ENCODE measurements around the gene MACROH2A1. TPM values are rescaled to one million over a fixed set of nuclear protein-coding genes. Genes with fewer than 3 reads are reported as not detected.

The MACROH2A1 gene
- total and polyA plus RNA-seq, 2 experiments from 2014 or later = 64.9 to 81.6 TPM

DNA sequence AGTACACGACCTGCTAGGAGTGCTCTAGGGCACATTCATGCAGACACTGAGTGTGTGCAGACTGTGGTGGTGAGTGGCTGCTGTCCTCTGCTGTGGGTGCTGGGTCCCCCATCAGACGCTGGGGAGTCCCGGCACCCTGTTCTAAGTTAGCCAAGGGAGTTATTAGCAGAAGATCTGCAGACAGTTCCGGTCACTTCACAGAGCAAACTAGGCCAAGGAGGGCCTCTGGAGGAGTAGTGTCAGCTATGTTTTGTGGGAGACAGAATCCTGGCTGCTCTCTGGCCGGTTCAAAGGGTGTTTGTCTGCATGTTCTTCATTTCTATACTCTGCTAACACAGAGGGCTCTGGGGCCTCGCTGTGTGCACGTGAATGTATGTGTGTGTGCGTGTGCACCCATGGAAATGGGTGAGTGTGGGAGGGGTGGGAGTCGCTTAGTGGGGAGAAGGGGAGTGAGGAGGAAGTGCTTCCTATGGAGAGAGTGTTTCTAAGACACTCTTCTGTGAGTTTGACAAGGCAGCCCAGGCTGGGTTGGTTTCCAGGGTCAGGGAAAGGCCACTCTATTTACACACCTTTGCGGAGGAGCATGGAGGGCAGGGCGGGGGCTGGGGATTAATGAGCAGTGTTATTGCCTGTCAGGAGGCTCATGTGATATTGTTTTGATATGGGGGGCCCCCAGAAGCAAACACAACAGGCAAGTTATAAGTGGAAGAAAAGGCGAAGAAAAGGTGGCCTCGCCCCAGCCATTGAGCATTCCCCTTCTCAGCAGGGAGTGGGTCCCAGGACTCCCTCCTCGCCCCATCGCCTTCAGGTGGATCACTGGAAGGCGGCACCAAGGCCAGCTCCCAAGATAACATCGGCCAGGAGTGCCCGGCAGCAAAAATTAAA is 68.9 kb downstream of the MACROH2A1 start:
- Histone ChIP-seq H3K4me1 (ENCODE audit: insufficient read depth) (no peaks in the 10 kb centered on the region), H3F3A (replicated peaks; ENCODE audit: low read depth) (no peaks in the 10 kb centered on the region), H3K4me2 (no peak overlapping the region), H3K79me2 (replicated peaks; ENCODE audit: insufficient read depth) (no peaks in the 10 kb centered on the region), H3K9me2 (ENCODE audit: insufficient read depth) (no peaks in the 10 kb centered on the region), H3K36me3 (ENCODE audit: insufficient read depth) (no peaks in the 10 kb centered on the region), H3K27me3 (ENCODE audit: insufficient read depth) (no peaks in the 10 kb centered on the region), H4K20me1 (replicated peaks; ENCODE audit: insufficient read depth) (0 out of 2 replicates have a peak, but pooled peaks cover 5% of the 10 kb centered on the region), H2AFZ (no peak overlapping the region), H3K27ac (ENCODE audit: low read depth) (no peak overlapping the region), H3K4me3 (no peak overlapping the region)
- no peak; the same call in 2 of the 3 replicates for ATAC-seq
- no peak overlapping the region for H3K4me3 Mint-ChIP-seq
- DNase-seq (ENCODE audit: low spot score) = no peak
- H3K9me3 Mint-ChIP-seq = no peaks in the 10 kb centered on the region
- H3K36me3 Mint-ChIP-seq (ENCODE audit: low read depth) = no peaks in the 10 kb centered on the region; the same call in 2 of the 3 replicates
- H3K27me3 Mint-ChIP-seq (ENCODE audit: insufficient read depth, low read depth, poor library complexity) = no peaks in the 10 kb centered on the region
- H3K4me1 Mint-ChIP-seq = no peaks in the 10 kb centered on the region
- TF ChIP-seq NANOG (IDR thresholded peaks at IDR 0.05; ENCODE audit: borderline replicate concordance) (no peak), ZNF331 (CRISPR knock-in tag; IDR thresholded peaks at IDR 0.05; ENCODE audit: low read depth) (no peak), CREB1 (CRISPR knock-in tag; IDR thresholded peaks at IDR 0.05; ENCODE audit: low read depth) (no peak), ZNF114 (CRISPR knock-in tag; IDR thresholded peaks at IDR 0.05) (no peak), STAT1 (IDR thresholded peaks at IDR 0.05; ENCODE audit: unreplicated experiment) (no peak), EZH2phosphoT487 (IDR thresholded peaks at IDR 0.05; ENCODE audit: unreplicated experiment) (no peak), POLR2AphosphoS5 (IDR thresholded peaks at IDR 0.05; ENCODE audit: low read depth) (no peak), EZH2 (IDR thresholded peaks at IDR 0.05; ENCODE audit: low read depth, unreplicated experiment) (no peak), JUNB (IDR thresholded peaks at IDR 0.05; ENCODE audit: unreplicated experiment) (no peak)
- TF ChIP-seq, protein P1, sequence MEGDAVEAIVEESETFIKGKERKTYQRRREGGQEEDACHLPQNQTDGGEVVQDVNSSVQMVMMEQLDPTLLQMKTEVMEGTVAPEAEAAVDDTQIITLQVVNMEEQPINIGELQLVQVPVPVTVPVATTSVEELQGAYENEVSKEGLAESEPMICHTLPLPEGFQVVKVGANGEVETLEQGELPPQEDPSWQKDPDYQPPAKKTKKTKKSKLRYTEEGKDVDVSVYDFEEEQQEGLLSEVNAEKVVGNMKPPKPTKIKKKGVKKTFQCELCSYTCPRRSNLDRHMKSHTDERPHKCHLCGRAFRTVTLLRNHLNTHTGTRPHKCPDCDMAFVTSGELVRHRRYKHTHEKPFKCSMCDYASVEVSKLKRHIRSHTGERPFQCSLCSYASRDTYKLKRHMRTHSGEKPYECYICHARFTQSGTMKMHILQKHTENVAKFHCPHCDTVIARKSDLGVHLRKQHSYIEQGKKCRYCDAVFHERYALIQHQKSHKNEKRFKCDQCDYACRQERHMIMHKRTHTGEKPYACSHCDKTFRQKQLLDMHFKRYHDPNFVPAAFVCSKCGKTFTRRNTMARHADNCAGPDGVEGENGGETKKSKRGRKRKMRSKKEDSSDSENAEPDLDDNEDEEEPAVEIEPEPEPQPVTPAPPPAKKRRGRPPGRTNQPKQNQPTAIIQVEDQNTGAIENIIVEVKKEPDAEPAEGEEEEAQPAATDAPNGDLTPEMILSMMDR (conservative IDR thresholded peaks at IDR 0.05; ENCODE audit: low read depth in 2 of 2) = no peak
- TF ChIP-seq, protein P2, sequence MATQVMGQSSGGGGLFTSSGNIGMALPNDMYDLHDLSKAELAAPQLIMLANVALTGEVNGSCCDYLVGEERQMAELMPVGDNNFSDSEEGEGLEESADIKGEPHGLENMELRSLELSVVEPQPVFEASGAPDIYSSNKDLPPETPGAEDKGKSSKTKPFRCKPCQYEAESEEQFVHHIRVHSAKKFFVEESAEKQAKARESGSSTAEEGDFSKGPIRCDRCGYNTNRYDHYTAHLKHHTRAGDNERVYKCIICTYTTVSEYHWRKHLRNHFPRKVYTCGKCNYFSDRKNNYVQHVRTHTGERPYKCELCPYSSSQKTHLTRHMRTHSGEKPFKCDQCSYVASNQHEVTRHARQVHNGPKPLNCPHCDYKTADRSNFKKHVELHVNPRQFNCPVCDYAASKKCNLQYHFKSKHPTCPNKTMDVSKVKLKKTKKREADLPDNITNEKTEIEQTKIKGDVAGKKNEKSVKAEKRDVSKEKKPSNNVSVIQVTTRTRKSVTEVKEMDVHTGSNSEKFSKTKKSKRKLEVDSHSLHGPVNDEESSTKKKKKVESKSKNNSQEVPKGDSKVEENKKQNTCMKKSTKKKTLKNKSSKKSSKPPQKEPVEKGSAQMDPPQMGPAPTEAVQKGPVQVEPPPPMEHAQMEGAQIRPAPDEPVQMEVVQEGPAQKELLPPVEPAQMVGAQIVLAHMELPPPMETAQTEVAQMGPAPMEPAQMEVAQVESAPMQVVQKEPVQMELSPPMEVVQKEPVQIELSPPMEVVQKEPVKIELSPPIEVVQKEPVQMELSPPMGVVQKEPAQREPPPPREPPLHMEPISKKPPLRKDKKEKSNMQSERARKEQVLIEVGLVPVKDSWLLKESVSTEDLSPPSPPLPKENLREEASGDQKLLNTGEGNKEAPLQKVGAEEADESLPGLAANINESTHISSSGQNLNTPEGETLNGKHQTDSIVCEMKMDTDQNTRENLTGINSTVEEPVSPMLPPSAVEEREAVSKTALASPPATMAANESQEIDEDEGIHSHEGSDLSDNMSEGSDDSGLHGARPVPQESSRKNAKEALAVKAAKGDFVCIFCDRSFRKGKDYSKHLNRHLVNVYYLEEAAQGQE (IDR thresholded peaks at IDR 0.05; ENCODE audit: unreplicated experiment) = no peak
- TF ChIP-seq, protein P3, sequence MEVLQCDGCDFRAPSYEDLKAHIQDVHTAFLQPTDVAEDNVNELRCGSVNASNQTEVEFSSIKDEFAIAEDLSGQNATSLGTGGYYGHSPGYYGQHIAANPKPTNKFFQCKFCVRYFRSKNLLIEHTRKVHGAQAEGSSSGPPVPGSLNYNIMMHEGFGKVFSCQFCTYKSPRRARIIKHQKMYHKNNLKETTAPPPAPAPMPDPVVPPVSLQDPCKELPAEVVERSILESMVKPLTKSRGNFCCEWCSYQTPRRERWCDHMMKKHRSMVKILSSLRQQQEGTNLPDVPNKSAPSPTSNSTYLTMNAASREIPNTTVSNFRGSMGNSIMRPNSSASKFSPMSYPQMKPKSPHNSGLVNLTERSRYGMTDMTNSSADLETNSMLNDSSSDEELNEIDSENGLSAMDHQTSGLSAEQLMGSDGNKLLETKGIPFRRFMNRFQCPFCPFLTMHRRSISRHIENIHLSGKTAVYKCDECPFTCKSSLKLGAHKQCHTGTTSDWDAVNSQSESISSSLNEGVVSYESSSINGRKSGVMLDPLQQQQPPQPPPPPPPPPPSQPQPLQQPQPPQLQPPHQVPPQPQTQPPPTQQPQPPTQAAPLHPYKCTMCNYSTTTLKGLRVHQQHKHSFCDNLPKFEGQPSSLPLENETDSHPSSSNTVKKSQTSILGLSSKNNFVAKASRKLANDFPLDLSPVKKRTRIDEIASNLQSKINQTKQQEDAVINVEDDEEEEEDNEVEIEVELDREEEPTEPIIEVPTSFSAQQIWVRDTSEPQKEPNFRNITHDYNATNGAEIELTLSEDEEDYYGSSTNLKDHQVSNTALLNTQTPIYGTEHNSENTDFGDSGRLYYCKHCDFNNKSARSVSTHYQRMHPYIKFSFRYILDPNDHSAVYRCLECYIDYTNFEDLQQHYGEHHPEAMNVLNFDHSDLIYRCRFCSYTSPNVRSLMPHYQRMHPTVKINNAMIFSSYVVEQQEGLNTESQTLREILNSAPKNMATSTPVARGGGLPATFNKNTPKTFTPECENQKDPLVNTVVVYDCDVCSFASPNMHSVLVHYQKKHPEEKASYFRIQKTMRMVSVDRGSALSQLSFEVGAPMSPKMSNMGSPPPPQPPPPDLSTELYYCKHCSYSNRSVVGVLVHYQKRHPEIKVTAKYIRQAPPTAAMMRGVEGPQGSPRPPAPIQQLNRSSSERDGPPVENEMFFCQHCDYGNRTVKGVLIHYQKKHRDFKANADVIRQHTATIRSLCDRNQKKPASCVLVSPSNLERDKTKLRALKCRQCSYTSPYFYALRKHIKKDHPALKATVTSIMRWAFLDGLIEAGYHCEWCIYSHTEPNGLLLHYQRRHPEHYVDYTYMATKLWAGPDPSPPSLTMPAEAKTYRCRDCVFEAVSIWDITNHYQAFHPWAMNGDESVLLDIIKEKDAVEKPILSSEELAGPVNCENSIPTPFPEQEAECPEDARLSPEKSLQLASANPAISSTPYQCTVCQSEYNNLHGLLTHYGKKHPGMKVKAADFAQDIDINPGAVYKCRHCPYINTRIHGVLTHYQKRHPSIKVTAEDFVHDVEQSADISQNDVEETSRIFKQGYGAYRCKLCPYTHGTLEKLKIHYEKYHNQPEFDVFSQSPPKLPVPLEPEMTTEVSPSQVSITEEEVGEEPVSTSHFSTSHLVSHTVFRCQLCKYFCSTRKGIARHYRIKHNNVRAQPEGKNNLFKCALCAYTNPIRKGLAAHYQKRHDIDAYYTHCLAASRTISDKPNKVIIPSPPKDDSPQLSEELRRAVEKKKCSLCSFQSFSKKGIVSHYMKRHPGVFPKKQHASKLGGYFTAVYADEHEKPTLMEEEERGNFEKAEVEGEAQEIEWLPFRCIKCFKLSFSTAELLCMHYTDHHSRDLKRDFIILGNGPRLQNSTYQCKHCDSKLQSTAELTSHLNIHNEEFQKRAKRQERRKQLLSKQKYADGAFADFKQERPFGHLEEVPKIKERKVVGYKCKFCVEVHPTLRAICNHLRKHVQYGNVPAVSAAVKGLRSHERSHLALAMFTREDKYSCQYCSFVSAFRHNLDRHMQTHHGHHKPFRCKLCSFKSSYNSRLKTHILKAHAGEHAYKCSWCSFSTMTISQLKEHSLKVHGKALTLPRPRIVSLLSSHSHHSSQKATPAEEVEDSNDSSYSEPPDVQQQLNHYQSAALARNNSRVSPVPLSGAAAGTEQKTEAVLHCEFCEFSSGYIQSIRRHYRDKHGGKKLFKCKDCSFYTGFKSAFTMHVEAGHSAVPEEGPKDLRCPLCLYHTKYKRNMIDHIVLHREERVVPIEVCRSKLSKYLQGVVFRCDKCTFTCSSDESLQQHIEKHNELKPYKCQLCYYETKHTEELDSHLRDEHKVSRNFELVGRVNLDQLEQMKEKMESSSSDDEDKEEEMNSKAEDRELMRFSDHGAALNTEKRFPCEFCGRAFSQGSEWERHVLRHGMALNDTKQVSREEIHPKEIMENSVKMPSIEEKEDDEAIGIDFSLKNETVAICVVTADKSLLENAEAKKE (CRISPR knock-in tag; IDR thresholded peaks at IDR 0.05) = no peak
- TF ChIP-seq, protein P4, sequence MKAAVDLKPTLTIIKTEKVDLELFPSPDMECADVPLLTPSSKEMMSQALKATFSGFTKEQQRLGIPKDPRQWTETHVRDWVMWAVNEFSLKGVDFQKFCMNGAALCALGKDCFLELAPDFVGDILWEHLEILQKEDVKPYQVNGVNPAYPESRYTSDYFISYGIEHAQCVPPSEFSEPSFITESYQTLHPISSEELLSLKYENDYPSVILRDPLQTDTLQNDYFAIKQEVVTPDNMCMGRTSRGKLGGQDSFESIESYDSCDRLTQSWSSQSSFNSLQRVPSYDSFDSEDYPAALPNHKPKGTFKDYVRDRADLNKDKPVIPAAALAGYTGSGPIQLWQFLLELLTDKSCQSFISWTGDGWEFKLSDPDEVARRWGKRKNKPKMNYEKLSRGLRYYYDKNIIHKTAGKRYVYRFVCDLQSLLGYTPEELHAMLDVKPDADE (IDR thresholded peaks at IDR 0.05) = no peak
- no peak overlapping the region for H3K27ac Mint-ChIP-seq

Measured in GM23338 (cell line).